GM12891 (cell line): Measurements from ENCODE around the gene ARRDC4.

ENCODE experiments used
- PAX5 ChIP-seq: IDR thresholded peaks from 2 replicates; pipeline ENCODE4 v1.6.1; 2011; ENCODE audit warnings: low read length, moderate library complexity, mild to moderate bottlenecking; ENCODE audit not compliant: insufficient read depth, severe bottlenecking
- POLR2A ChIP-seq: IDR thresholded peaks from 2 replicates; pipeline ENCODE4 v1.6.1; 2011; ENCODE audit warnings: low read depth, low read length, control low read depth
- POLR2AphosphoS5 ChIP-seq: IDR thresholded peaks from 2 replicates; pipeline ENCODE4 v1.6.1; 2011; ENCODE audit warnings: low read depth, low read length, control low read depth
- POU2F2 ChIP-seq: IDR thresholded peaks from 2 replicates; pipeline ENCODE4 v1.6.1; 2011; ENCODE audit warnings: low read depth, mild to moderate bottlenecking, control low read depth, low read length, moderate library complexity
- SPI1 ChIP-seq: IDR thresholded peaks from 2 replicates; pipeline ENCODE4 v1.6.1; 2011; ENCODE audit warnings: low read depth, low read length, control low read depth
- TAF1 ChIP-seq: IDR thresholded peaks from 2 replicates; pipeline ENCODE4 v1.6.1; 2011; ENCODE audit warnings: low read depth, low read length, control low read depth

- no peak for TF ChIP-seq POLR2AphosphoS5
- no peak for TF ChIP-seq POLR2A
- no peak for TF ChIP-seq TAF1
- no peak for TF ChIP-seq SPI1
- no peak for TF ChIP-seq PAX5
- TF ChIP-seq POU2F2 = no peak
Observed at GRCh38 chr15:98000249-98001203, 40.0 kb downstream of the ARRDC4 start.
